NOMO-1 (cell line): ENCODE data around the gene PARN.
"Not testable (repeated sequence)": the region's sequence is repeated elsewhere in the genome, so short reads cannot be mapped to it uniquely, and the experiment has no call there.

Experiments used
- DNase-seq, 2 experiments: peaks; one replicate each; lab custom pipeline; 2025; ENCODE audit not compliant: unreplicated experiment in 2 of 2; lab: John Stamatoyannopoulos, UW

The PARN gene

GRCh38 chr16:14445937-14446715, 183.9 kb downstream of the PARN start:
- DNase-seq: no peak

GRCh38 chr16:14444979-14445810, 184.9 kb downstream of the PARN start:
- DNase-seq: no peak

- not testable (repeated sequence) for DNase-seq
These were observed 188.5 kb downstream of the PARN start for GRCh38 chr16:14441533-14441932.

GRCh38 chr16:14438256-14438655, 191.8 kb downstream of the PARN start:
- DNase-seq: no peak

DNA sequence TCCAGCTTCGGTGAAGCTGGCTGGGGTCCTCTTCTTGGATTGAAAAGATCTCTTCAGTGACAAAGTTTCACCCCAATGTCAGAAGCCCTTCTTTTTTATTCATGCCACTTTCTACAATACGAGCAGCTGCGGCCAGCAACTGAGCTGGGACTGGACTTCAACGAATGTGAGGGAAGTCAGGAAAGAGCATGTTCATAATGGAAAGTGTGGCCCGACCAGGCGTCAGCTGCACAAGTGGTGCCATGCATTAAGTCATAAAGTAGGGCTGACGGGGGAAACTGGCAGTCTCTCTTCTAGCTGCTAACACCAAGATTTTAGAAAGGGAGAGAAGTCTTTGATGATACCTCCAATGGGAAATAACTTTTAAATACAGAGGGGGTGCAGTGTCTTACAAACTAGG, 192.6 kb downstream of the PARN start:
- DNase-seq: no peak

GRCh38 chr16:14436401-14436955, 193.6 kb downstream of the PARN start:
- no peak for DNase-seq

DNA sequence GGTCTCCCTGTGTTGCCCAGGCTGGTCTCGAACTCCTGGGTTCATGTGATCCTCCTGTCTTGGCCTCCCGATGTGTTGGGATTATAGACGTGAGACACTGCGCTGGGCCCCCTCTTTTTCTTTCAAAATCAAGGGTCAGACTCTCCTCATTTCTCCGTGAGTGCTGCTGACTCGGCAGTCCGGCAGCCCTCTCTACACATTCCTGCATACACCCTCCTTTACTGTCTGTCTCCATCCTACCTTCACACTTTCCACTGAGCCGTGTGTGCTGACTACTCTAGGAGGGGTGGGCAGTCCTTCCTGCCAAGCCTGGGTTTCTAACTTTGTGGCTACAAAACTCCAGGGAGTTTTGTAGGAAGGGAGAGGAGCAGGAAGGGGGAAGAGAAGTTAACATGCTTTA, 195.2 kb downstream of the PARN start:
- no peak for DNase-seq

DNA sequence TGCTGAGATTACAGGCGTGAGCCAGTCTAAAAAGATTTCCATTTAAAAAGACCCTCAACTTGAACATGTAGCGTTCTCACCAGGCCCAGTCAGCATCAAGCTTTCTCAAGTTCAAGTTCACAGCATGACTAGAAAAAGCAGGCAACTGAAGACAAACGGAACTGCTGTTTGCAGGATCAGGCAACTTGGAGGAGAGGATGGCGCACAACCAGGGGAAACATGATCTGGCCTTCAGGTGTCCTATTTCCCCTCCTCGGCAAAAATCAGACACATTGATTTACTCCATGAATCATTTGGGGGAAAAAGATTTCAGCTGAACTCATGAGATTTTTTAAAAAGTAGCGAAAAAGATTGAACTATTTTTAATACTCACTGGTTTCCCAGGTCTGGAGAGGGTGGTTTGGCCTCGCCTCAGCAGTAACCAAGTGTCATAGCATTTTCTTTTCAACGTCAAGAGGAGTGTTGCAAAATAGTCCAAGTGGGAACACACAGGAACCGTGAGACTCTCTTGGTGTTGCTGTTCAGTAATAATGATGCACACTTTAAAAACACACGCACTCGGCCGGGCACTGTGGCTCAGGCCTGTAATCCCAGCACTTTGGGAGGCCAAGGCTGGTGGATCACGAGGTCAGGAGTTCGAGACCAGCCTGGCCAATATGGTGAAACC, 201.0 kb downstream of the PARN start:
- DNase-seq: not testable (repeated sequence)

GRCh38 chr16:14428043-14428442, 202.0 kb downstream of the PARN start:
- DNase-seq: no peak

DNA sequence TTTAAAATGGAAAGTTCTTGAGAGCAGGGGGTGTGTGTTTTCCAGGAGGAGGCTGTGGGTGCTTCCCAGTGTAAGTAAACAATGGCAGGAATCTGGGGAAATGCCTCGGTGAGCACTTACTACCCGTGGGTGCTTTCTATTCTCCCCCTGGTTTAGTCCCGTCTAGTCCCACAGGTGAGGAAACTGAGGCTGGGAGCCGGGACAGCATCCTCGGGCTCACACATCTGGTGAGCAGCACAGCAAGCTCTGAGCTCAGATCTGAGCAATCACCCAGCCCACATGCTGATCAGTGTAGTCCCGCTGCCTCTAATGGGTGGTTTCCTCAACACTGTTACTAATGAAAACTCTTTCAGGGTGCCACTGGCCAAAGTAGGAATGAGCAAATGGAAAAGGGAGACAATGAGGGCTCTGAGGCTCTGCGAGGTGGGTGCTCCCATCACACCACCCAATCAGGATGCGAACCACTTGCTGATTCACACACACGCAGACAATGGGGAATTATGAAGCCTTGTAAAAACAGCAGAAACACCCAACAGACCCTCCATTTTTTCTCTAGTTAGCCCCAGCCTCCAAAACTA, 202.6 kb downstream of the PARN start:
- DNase-seq: no peak

GRCh38 chr16:14424595-14424994, 205.5 kb downstream of the PARN start:
- DNase-seq: no peak

DNA sequence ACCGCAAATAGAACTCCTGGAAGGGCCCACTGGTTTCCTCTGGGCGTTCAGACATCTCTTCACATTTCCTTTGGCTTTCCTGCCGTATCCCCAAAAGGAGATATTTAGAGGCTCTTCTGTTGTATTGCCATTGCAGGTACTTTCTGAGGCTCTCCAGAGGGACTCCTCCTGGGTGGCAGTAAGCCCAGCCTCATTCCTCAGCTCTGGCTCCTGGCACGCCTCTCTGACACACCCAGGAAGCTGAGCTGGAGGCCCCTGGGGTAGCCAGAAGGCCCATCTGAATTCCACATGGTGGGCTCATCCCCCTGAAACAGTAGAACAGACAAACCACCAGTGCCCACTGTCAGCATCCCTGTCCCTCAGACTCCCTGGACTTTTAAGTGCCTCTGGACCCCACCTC, 206.7 kb downstream of the PARN start:
- no peak for DNase-seq

DNA sequence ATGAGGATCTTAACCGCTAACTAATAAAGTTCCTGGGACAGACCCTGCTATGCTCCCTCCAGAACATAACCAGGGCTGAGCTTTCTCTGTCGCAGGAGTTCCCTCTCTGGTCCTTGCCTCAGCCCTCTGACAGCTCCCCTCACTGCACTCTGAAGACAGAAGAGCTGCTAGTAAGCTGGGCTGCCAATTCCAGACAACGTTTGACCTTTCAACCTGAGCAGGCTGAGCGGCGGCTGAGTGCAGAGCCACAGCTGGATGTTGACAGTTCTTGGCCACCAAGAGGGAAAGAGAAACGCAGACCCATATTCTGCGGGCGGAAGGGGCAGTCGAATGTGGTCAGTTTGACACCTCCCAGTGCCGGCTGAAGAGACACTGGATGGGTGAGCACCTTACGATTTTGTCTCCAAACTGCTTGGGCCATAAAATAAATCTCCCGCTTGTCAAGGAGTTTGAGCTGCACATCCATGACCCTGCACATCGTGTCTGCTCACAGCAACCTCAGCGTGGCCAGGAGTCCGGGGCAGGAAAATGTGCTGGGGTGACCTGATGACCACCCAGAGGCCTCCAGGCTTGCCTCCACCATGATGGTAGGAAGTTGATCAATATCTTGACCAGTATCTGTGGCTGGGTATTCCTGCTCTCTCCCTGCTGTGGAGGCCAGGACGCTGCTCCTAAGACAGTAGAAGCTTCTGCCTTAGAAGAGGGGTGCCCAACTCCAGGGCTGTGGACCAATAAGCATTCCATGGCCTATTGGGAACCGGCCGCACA, 209.2 kb downstream of the PARN start:
- DNase-seq: no peak

- not testable (repeated sequence) for DNase-seq
These were observed 209.8 kb downstream of the PARN start for GRCh38 chr16:14420243-14420642.

DNA sequence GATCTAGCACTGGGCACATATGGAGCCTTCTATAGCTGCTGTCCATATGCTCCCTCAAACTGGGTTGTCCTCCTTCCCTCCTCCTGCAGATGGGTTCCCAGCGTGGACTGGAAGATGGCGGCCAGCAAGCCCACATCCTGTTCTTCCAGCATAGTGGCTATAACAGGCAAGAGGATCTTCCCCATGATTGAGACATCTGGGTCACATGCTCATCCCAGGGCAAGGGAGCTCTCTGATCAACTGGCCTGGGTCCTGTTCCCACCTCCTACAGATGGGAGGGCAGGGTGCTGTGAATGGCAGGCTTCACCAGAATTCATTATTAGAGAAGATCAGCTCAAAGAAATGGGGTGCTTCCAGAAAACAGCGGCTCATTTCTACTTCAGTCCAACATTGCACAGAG, 210.2 kb downstream of the PARN start:
- DNase-seq: no peak

DNA sequence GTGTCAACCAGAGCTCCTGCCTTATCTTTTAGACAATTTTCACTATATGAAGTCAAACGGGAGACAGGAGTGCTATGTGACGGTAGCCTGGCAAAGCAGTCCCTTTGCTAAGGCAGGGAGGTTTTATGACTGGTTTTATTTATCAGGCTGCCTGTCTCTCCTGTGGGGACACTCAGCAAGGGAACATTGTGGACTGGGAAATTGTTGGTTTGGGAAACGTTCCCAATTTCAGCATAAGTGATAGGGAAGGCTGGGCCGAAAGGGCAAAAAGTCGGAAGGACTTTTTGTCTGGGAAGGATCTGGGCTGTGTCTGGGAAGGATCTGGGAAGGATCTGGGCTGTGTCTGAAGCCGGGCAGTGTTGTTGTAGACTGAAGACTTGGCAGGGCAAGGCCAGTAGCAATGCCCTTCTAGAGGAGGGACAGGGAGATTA, 211.2 kb downstream of the PARN start:
- DNase-seq: no peak

DNA sequence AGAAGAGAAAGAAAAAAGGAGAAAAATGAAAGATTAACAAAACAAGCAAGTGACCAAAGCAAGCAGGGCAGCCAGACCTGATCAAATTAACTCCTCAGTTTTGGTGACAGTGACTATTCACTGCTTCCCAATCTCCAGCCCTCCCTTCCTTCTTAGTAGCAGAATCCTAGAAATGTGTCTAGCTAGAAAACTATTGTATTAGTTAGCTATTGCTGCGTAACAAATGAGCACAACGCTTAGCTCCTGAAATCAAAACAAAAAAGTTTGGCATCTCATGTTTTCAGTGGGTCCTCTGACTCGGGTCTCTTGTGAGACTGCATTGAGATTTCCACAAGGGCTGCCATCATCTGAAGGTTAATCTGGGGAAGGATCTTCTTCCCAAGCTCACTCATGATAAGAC, 213.9 kb downstream of the PARN start:
- DNase-seq: no peak

- DNase-seq: no peak
These were observed 214.8 kb downstream of the PARN start for GRCh38 chr16:14415291-14415690.

DNA sequence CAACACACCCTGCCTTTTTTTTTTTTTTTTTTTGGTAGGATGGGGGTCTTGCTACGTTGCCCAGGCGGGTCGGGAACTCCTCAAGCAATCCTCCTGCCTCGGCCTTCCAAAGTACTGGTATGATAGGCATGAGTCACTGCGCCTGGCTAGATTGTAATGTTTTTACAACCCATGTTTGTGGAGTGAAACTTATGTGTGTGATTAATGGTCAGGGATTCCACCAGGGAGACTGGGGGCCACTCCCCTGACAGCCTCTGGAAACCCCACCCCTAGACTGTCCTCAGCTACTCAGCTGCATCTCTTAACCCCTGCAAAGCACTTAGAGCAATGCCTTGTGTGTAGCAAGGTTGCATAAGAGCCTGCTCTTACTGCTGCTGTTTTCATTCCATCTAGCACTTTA, 220.5 kb downstream of the PARN start:
- no peak for DNase-seq

- DNase-seq: no peak
These were observed 222.2 kb downstream of the PARN start for GRCh38 chr16:14407786-14408399.
